Liver (tissue), 9 donors: ENCODE measurements around the gene ADORA2A. TPM values are rescaled to one million over a fixed set of nuclear protein-coding genes. Genes with fewer than 3 reads are reported as not detected.

Experiments used
- DNase-seq: peaks from one replicate; pipeline ENCODE4 v3.0.0-alpha.2; 2017; ENCODE audit warnings: low spot score
- H3K27ac ChIP-seq, 2 donors: one replicate each; pipeline ENCODE4 v1.7.0; 2013; ENCODE audit warnings: inconsistent platforms in 2 of 2, low read length in 2 of 2, control low read depth in 1 of 2, low read depth in 1 of 2, mild to moderate bottlenecking in 1 of 2
- H3K27me3 ChIP-seq, 4 donors: one replicate each; pipeline versions ENCODE4 v1.6.1 to v1.7.0; 2013; ENCODE audit warnings: low read length in 3 of 4, inconsistent platforms in 1 of 4, mild to moderate bottlenecking in 1 of 4, moderate library complexity in 1 of 4; ENCODE audit not compliant: control insufficient read depth in 4 of 4, insufficient read depth in 4 of 4
- H3K36me3 ChIP-seq, 4 donors: one replicate each; pipeline versions ENCODE4 v1.6.1 to v1.7.0; 2013; ENCODE audit warnings: low read length in 3 of 4, mild to moderate bottlenecking in 3 of 4, low read depth in 1 of 4, moderate library complexity in 1 of 4; ENCODE audit not compliant: control insufficient read depth in 4 of 4, insufficient read depth in 3 of 4
- H3K4me1 ChIP-seq, 4 donors: one replicate each; pipeline versions ENCODE4 v1.6.1 to v1.7.0; 2013; ENCODE audit warnings: low read length in 3 of 4, mild to moderate bottlenecking in 3 of 4, moderate library complexity in 1 of 4; ENCODE audit not compliant: control insufficient read depth in 4 of 4, insufficient read depth in 4 of 4
- H3K4me3 ChIP-seq, 3 donors: one replicate each; pipeline versions ENCODE4 v1.6.1 to v1.7.0; 2013; ENCODE audit warnings: low read length in 3 of 3, control low read depth in 1 of 3, low read depth in 1 of 3, mild to moderate bottlenecking in 1 of 3
- H3K9ac ChIP-seq, 2 donors: one replicate each; pipeline ENCODE4 v1.7.0; 2013; ENCODE audit warnings: low read length in 2 of 2, mild to moderate bottlenecking in 2 of 2, moderate library complexity in 2 of 2, control low read depth in 1 of 2, low read depth in 1 of 2
- H3K9me3 ChIP-seq, 4 donors: one replicate each; pipeline versions ENCODE4 v1.6.1 to v1.7.0; 2013; ENCODE audit warnings: low read length in 3 of 4; ENCODE audit not compliant: control insufficient read depth in 4 of 4
- ATF3 ChIP-seq: IDR thresholded peaks from 2 replicates; pipeline ENCODE4 v1.6.1; 2016; ENCODE audit warnings: antibody characterized with exemption
- CTCF ChIP-seq: fragments of 150-350 bp; IDR thresholded peaks from 2 replicates; pipeline ENCODE4 v1.5.1; 2017; ENCODE audit warnings: improper control_type of control experiment, low read depth, low read length; ENCODE audit not compliant: missing input control
- EGR1 ChIP-seq, 2 donors: IDR thresholded peaks; 2 replicates each; pipeline ENCODE4 v1.6.1; 2016 to 2018; ENCODE audit warnings: antibody characterized with exemption in 2 of 2, low read depth in 2 of 2
- FOXA1 ChIP-seq: IDR thresholded peaks from 2 replicates; pipeline ENCODE4 v1.6.1; 2016; ENCODE audit warnings: antibody characterized with exemption
- FOXA2 ChIP-seq: IDR thresholded peaks from 2 replicates; pipeline ENCODE4 v1.6.1; 2016; ENCODE audit warnings: antibody characterized with exemption
- GABPA ChIP-seq, 2 donors: IDR thresholded peaks in 1 of 2; conservative IDR thresholded peaks in 1 of 2; 2 replicates each; pipeline ENCODE4 v1.6.1; 2016; ENCODE audit warnings: antibody characterized with exemption in 2 of 2, mild to moderate bottlenecking in 1 of 2, moderate library complexity in 1 of 2
- HNF4A ChIP-seq, 2 donors: conservative IDR thresholded peaks; 2 replicates each; pipeline ENCODE4 v1.6.1; 2016; ENCODE audit warnings: antibody characterized with exemption in 2 of 2, mild to moderate bottlenecking in 2 of 2
- HNF4G ChIP-seq: IDR thresholded peaks from 2 replicates; pipeline ENCODE4 v1.6.1; 2016; ENCODE audit warnings: antibody characterized with exemption
- JUND ChIP-seq, 2 donors: IDR thresholded peaks; 2 replicates each; pipeline ENCODE4 v1.6.1; 2016; ENCODE audit warnings: antibody characterized with exemption in 2 of 2
- MAX ChIP-seq: IDR thresholded peaks from 2 replicates; pipeline ENCODE4 v1.6.1; 2016; ENCODE audit warnings: antibody characterized with exemption
- NR2F2 ChIP-seq: IDR thresholded peaks from 2 replicates; pipeline ENCODE4 v1.6.1; 2016; ENCODE audit warnings: antibody characterized with exemption
- RAD21 ChIP-seq, 2 donors: IDR thresholded peaks; 2 replicates each; pipeline ENCODE4 v1.6.1; 2016; ENCODE audit warnings: antibody characterized with exemption in 2 of 2, mild to moderate bottlenecking in 2 of 2
- REST ChIP-seq: IDR thresholded peaks from 2 replicates; pipeline ENCODE4 v1.6.1; 2016; ENCODE audit warnings: antibody characterized with exemption, mild to moderate bottlenecking
- RXRA ChIP-seq, 2 donors: IDR thresholded peaks; 2 replicates each; pipeline ENCODE4 v1.6.1; 2017 to 2018; ENCODE audit warnings: antibody characterized with exemption in 2 of 2, mild to moderate bottlenecking in 1 of 2
- SP1 ChIP-seq: IDR thresholded peaks from 2 replicates; pipeline ENCODE4 v1.6.1; 2018; ENCODE audit warnings: antibody characterized with exemption, mild to moderate bottlenecking
- TAF1 ChIP-seq: conservative IDR thresholded peaks from 2 replicates; pipeline ENCODE4 v1.6.1; 2016; ENCODE audit warnings: antibody characterized with exemption, mild to moderate bottlenecking
- YY1 ChIP-seq: IDR thresholded peaks from 2 replicates; pipeline ENCODE4 v1.6.1; 2016; ENCODE audit warnings: antibody characterized with exemption, mild to moderate bottlenecking
- ZBTB33 ChIP-seq: IDR thresholded peaks from 2 replicates; pipeline ENCODE4 v1.6.1; 2016; ENCODE audit warnings: antibody characterized with exemption
- WGBS: extraction: QIAGEN DNeasy Blood & Tissue Kit; methylation state at CpG from one replicate; pipeline ENCODE4 v1.1.7; 2013; 5-methylcytosine and 5-hydroxymethylcytosine counted together
- polyA plus RNA-seq, 2 donors: library from polyadenylated mRNA; stranded (reverse) in 1 of 2; unstranded in 1 of 2; fragments of 200-250 nt in 1 of 2; fragments of >200 nt in 1 of 2; fragmentation: Nextera tagmentation in 1 of 2; extraction: Ambion mirVana in 1 of 2; gene quantifications; one replicate each; pipeline versions ENCODE4 v1.2.1 to v1.2.3, GENCODE V29; 2013 to 2015
- total RNA-seq, 2 donors: library from RNA; depleted of rRNA; stranded (reverse); fragments of >200 nt; gene quantifications; one replicate each; pipeline ENCODE4 v1.2.3, GENCODE V29; 2014
- donor health status: healthy.
- donor health status: healthy.
- donor health status: healthy.
- donor health status: healthy.
- donor health status: healthy.

The ADORA2A gene
- total and polyA plus RNA-seq, 4 donors = 3.4 to 5.4 (median 3.9) TPM

- DNase-seq = no peak
- no peak overlapping the region for H3K9ac ChIP-seq
- no peaks in the 10 kb centered on the region for H3K27me3 ChIP-seq
- peaks cover 0 to 7% (median 3%) of the 10 kb centered on the region in 4 donors for H3K36me3 ChIP-seq
- peak overlapping the region in 1 of 2 donors; percentile 48 for H3K27ac ChIP-seq
- no peak overlapping the region for H3K4me3 ChIP-seq
- no peaks in the 10 kb centered on the region for H3K9me3 ChIP-seq
- H3K4me1 ChIP-seq = peaks cover 0 to 23% (median 6%) of the 10 kb centered on the region in 4 donors
- WGBS = 64% methylated on average over 4 of the region's 4 CpGs
- no peak for TF ChIP-seq RXRA (IDR thresholded peaks at IDR 0.05)
- no peak for TF ChIP-seq CTCF
- TF ChIP-seq ZBTB33 = no peak
- no peak for TF ChIP-seq YY1
- no peak for TF ChIP-seq NR2F2
- TF ChIP-seq HNF4A (conservative IDR thresholded peaks at IDR 0.05) = no peak
- TF ChIP-seq REST = no peak
- TF ChIP-seq EGR1 (IDR thresholded peaks at IDR 0.05; ENCODE audit: low read depth in 2 of 2) = no peak
- TF ChIP-seq JUND (IDR thresholded peaks at IDR 0.05) = no peak
- TF ChIP-seq FOXA1 = no peak
- TF ChIP-seq ATF3 = no peak
- TF ChIP-seq TAF1 = no peak
- no peak for TF ChIP-seq GABPA (IDR thresholded peaks at IDR 0.05 in 1 of 2, conservative IDR thresholded peaks at IDR 0.05 in 1 of 2)
- TF ChIP-seq HNF4G = no peak
- TF ChIP-seq SP1 = no peak
- TF ChIP-seq MAX = no peak
- TF ChIP-seq FOXA2 = no peak
- no peak for TF ChIP-seq RAD21 (IDR thresholded peaks at IDR 0.05)
Measured at GRCh38 chr22:24455039-24455438, 27.6 kb downstream of the ADORA2A start.
